Activated B cell treated with CpG ODN at 0.5 μM for 24 hours (primary cell): ENCODE results near the gene COL8A2. TPM values are rescaled to one million over a fixed set of nuclear protein-coding genes. Genes with fewer than 3 reads are reported as not detected.

Experiments
- ATAC-seq: fragments of 200-7000 bp; cut with Tn5 transposase; one replicate; pipeline ENCODE4 v1.10.0; 2021; ENCODE audit warnings: low read depth, mild to moderate bottlenecking, moderate library complexity
- CTCF ChIA-PET: fragments of 350-600 bp; sonication (Branson Sonifier 250); formaldehyde crosslinking; loops from one replicate; lab custom pipeline; 2021; ENCODE audit warnings: antibody characterized with exemption; lab: Charles Lee
- POLR2A ChIA-PET: fragments of 350-600 bp; sonication (Branson Sonifier 250); formaldehyde crosslinking; loops from one replicate; lab custom pipeline; 2021; ENCODE audit warnings: antibody characterized with exemption; lab: Charles Lee
- DNase-seq: peaks from one replicate; pipeline ENCODE4 v3.0.0; 2022
- H3K27ac Mint-ChIP-seq: one replicate; pipeline ENCODE4 v1.8.0; 2020; ENCODE audit warnings: mixed read lengths
- H3K27me3 Mint-ChIP-seq: one replicate; pipeline ENCODE4 v1.8.0; 2021; ENCODE audit warnings: mixed read lengths
- H3K36me3 Mint-ChIP-seq: one replicate; pipeline ENCODE4 v1.8.0; 2021; ENCODE audit warnings: low read depth, mixed read lengths
- H3K4me1 Mint-ChIP-seq: one replicate; pipeline ENCODE4 v1.8.0; 2021; ENCODE audit warnings: mixed read lengths
- H3K4me3 Mint-ChIP-seq: one replicate; pipeline ENCODE4 v1.8.0; 2020; ENCODE audit warnings: mild to moderate bottlenecking, mixed read lengths
- H3K9me3 Mint-ChIP-seq: one replicate; pipeline ENCODE4 v1.8.0; 2020; ENCODE audit warnings: mixed read lengths
- intact Hi-C: fragments of 100-400 bp; cut with micrococcal nuclease; formaldehyde crosslinking; loops from one replicate; pipeline ENCODE4 v1.15.1; 2024
- total RNA-seq: library from RNA; stranded (reverse); gene quantifications from 2 replicates; pipeline ENCODE4 v1.2.3, GENCODE V29; 2022
- TF ChIP-seq, protein P1 (sequence below): fragments of 200-600 bp; IDR thresholded peaks from one replicate; pipeline ENCODE4 v1.8.0; 2022; ENCODE audit warnings: antibody characterized with exemption, mild to moderate bottlenecking

Gene COL8A2
- total RNA-seq, 1 donor from 2014 or later = 0.24 TPM

DNA sequence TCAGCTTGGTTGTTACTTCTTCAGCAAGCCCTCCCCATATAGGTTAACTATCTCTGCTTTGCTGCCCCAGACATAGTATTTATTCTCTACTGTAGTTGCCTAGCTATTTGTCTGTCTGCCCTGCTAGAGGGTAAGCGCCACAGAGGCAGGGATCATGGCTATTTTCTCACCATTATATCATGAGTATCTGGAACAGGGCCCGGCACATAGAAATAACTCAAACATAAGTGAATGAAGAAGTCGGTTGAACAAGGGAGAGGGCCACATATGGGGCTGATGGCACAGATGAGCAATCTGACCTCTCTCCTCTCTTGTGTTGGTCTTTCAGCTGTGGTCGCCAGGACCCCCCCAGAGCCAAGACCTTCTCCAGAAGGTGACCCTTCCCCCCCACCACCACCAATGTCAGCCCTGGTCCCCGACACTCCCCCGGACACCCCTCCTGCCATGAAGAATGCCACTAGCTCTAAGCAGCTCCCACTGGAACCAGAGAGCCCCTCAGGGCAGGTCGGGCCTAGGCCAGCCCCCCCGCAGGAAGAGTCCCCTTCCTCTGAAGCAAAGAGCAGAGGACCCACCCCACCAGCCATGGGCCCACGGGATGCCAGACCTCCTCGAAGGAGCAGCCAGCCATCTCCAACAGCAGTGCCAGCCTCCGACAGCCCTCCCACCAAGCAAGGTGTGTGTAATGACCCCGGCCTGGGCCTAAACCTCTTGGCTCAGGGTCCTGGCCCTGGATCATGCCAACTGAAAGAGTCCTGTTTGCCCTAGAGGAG is 45.8 kb upstream of the COL8A2 start:
- TF ChIP-seq, protein P1, sequence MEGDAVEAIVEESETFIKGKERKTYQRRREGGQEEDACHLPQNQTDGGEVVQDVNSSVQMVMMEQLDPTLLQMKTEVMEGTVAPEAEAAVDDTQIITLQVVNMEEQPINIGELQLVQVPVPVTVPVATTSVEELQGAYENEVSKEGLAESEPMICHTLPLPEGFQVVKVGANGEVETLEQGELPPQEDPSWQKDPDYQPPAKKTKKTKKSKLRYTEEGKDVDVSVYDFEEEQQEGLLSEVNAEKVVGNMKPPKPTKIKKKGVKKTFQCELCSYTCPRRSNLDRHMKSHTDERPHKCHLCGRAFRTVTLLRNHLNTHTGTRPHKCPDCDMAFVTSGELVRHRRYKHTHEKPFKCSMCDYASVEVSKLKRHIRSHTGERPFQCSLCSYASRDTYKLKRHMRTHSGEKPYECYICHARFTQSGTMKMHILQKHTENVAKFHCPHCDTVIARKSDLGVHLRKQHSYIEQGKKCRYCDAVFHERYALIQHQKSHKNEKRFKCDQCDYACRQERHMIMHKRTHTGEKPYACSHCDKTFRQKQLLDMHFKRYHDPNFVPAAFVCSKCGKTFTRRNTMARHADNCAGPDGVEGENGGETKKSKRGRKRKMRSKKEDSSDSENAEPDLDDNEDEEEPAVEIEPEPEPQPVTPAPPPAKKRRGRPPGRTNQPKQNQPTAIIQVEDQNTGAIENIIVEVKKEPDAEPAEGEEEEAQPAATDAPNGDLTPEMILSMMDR = no peak
- intact Hi-C loops = no loop called here
- Mint-ChIP-seq H3K4me3 (no peak overlapping the region), H3K4me1 (peaks cover 13% of the 10 kb centered on the region), H3K27ac (no peak overlapping the region), H3K36me3 (peaks cover 65% of the 10 kb centered on the region), H3K9me3 (no peaks in the 10 kb centered on the region), H3K27me3 (no peaks in the 10 kb centered on the region)
- ChIA-PET POLR2A (interaction anchor here (0.6 kb wide), 1 partner anchor 35 kb away, joined by 8 read pairs; no protein-coding TSS in a partner anchor), CTCF (interaction anchor here (0.9 kb wide), 1 partner anchor 21 kb away, joined by 6 read pairs; the partner anchor contains the start of gene TRAPPC3)
- no peak for DNase-seq
- no peak for ATAC-seq

DNA sequence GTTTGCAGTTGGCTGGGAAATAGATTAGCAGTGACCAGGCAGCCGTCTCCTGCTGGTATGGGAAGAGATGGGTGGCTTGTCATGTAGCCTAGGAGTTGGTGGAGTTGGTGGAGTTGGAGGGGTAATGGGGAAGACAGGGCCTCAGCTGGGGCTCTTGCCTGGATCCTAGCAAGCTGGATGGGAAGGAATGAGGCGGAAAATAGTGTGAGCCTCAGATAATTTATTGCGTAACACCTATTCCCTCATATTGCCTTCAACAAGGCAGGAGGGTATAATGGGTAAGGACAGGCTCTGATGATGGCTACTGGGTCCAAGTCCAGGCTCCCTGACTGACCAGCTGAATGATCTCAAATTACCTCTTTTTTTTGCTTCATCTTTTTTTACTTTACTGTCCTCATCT is 43.5 kb upstream of the COL8A2 start:
- ChIA-PET POLR2A (no interaction called here), CTCF (interaction anchor here (1.0 kb wide), 1 partner anchor 12 kb away, joined by 4 read pairs; the partner anchor contains the start of gene MAP7D1)
- Mint-ChIP-seq H3K27me3 (no peaks in the 10 kb centered on the region), H3K27ac (no peak overlapping the region), H3K36me3 (peaks cover 49% of the 10 kb centered on the region), H3K4me3 (no peak overlapping the region), H3K9me3 (no peaks in the 10 kb centered on the region), H3K4me1 (peaks cover 9% of the 10 kb centered on the region)
- TF ChIP-seq, protein P1 = no peak
- DNase-seq (no peak), ATAC-seq (no peak)
- intact Hi-C loops = no loop called here

DNA sequence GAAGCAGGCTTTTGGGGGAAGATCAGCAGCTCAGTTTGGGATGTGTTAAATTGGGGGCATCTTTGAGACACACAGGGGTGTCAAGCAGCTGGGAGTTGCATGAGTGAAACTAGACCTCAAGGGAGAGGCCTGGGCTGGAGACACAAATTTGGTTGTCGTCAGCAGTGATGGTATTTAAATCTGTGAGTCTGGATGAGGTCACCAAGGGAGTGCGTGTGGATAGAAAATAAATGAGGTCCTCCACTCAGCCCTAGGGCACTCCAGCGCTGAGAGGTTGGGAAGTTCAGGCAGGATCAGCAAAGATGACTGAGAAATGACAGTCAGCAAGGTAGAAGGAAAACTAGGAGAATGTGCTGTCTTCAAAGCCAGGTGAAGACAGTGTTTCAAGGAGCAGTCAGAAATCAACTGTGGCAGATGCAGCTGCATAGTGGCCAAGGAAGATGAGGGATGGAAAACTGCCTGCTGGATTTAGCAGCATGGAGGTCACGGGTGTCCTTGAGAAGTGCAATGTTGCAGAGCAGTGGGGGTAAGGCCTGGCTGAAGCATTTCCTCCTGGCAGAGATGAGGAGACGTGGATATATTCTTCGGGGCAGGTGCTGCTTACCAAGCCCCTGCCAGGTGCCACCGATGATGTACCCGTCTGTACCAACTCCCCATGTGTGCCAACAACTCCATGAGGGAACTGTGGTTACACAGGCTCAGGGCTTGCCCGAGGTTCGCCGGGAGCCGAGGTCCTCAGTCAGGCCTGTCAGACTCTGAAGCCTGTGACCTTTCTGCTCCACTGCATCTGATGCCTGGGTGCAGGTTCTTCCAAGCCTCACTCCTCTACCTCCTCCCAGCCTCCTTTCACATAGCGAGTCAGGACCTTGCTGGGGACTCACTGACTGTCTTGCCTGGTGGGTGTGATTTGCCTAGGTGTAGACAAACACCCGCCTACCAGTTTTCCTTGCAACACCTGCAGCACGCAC is 42.2 kb upstream of the COL8A2 start:
- TF ChIP-seq, protein P1 = no peak
- H3K27me3 Mint-ChIP-seq = no peaks in the 10 kb centered on the region
- ChIA-PET POLR2A (no interaction called here), CTCF (interaction anchor here (1.2 to 1.3 kb wide), 2 partner anchors 18 to 21 kb away, joined by 4 read pairs; partner anchors contain the start of gene TRAPPC3)
- H3K36me3 Mint-ChIP-seq = peaks cover 36% of the 10 kb centered on the region
- intact Hi-C loops = no loop called here
- no peak overlapping the region for H3K27ac Mint-ChIP-seq
- no peaks in the 10 kb centered on the region for H3K9me3 Mint-ChIP-seq
- H3K4me3 Mint-ChIP-seq = no peak overlapping the region
- DNase-seq (no peak), ATAC-seq (no peak)
- H3K4me1 Mint-ChIP-seq = peaks cover 19% of the 10 kb centered on the region

DNA sequence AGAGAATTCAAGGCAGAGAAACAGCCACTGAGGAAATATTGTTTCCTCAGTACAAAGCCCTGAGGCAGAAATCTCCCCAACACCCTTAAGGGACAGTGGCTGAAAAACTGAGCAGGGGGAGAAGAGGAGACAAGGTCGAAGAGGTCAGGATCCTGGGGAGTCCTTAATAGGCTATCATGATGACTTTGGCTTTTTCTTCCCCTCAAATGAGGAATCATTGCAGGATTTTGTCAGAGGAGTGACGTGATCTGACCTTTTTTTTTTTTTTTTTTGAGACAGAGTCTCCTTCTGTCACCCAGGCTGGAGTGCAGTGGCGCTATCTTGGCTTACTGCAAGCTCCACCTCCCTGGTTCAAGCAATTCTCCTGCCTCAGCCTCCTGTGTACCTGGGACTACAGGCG is 41.1 kb upstream of the COL8A2 start:
- H3K27ac Mint-ChIP-seq = no peak overlapping the region
- intact Hi-C loops = no loop called here
- TF ChIP-seq, protein P1 = no peak
- H3K4me3 Mint-ChIP-seq = no peak overlapping the region
- CTCF ChIA-PET = interaction anchor here (1.2 to 1.3 kb wide), 2 partner anchors 17 to 22 kb away, joined by 4 read pairs; partner anchors contain the start of gene TRAPPC3
- DNase-seq (no peak), ATAC-seq (no peak)
- peaks cover 30% of the 10 kb centered on the region for H3K4me1 Mint-ChIP-seq
- H3K36me3 Mint-ChIP-seq = peaks cover 26% of the 10 kb centered on the region
- POLR2A ChIA-PET = interaction anchor here (2.4 kb wide), 1 partner anchor 16 kb away, joined by 13 read pairs; the partner anchor contains the start of gene TRAPPC3
- H3K9me3 Mint-ChIP-seq = no peaks in the 10 kb centered on the region
- no peaks in the 10 kb centered on the region for H3K27me3 Mint-ChIP-seq
